Measurements from ENCODE around the gene CETN3. TPM values are rescaled to one million over a fixed set of nuclear protein-coding genes. Genes with fewer than 3 reads are reported as not detected.
"Not testable (repeated sequence)": the region's sequence is repeated elsewhere in the genome, so short reads cannot be mapped to it uniquely, and the experiment has no call there.

Gene CETN3
- total RNA-seq, 1 experiment from 2014 or later, result 23.8 TPM

DNA sequence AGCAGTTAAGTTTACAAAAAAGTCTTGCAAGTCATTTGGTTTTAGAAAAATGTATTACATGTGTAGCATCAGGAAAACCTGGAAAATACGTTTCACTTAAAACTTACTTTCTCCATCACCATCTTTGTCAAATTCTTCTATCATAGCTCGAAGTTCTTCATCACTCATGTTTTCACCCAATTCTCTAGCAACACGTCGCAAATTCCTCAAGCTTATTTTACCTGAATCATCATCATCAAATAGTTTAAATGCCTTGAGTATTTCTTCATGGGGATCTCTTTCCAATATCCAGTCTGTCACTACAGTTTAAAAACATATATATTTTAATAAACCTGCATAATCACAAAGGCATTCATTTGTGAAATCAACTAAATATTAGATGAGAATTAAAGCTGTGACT lies 10.3 kb downstream of the CETN3 start:
- no peaks in the 10 kb centered on the region for H3K27me3 ChIP-seq (replicated peaks)
- DNase-seq (ENCODE audit: low read depth in 1 of 2, low spot score in 2 of 2), result no peak
- no peak overlapping the region for H3K4me3 ChIP-seq
- no peaks in the 10 kb centered on the region for H3K4me1 ChIP-seq (replicated peaks)
- no peaks in the 10 kb centered on the region for H3K9me3 ChIP-seq (replicated peaks)
- no peak overlapping the region for H3K27ac ChIP-seq
- peaks cover 18% of the 10 kb centered on the region; the same call in 1 of the 2 replicates for H3K36me3 ChIP-seq

DNA sequence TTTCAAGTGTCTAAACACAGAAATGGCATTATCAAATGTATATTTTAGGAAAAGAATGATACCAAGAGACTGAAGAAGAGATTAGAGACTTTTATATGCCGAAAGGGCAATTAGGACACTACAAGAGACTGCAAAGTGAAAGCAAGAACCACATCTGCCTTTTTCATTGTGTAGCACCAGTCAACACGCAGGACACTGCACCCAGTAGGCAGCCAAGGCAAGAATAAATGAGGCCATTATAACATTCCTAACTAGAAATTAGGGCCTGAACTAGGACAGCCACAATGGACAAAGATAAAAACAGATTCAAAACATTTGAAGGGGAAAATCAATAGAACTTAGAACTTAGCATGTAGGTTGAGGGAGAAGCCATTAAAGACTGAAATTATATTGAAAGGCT lies 10.8 kb downstream of the CETN3 start:
- Histone ChIP-seq H3K36me3 (peaks cover 18% of the 10 kb centered on the region; the same call in 1 of the 2 replicates), H3K9me3 (replicated peaks) (no peaks in the 10 kb centered on the region), H3K4me1 (replicated peaks) (no peaks in the 10 kb centered on the region), H3K4me3 (no peak overlapping the region), H3K27ac (no peak overlapping the region), H3K27me3 (replicated peaks) (no peaks in the 10 kb centered on the region)
- DNase-seq (ENCODE audit: low read depth in 1 of 2, low spot score in 2 of 2), result no peak

GRCh38 chr5:90395005-90395404 lies 14.6 kb downstream of the CETN3 start:
- DNase-seq (ENCODE audit: low read depth in 1 of 2, low spot score in 2 of 2), result no peak
- no peak overlapping the region for H3K4me3 ChIP-seq
- H3K4me1 ChIP-seq (replicated peaks), result no peaks in the 10 kb centered on the region
- H3K9me3 ChIP-seq (replicated peaks), result no peaks in the 10 kb centered on the region
- H3K27me3 ChIP-seq (replicated peaks), result no peaks in the 10 kb centered on the region
- H3K36me3 ChIP-seq, result peaks cover 13% of the 10 kb centered on the region; the same call in 1 of the 2 replicates
- no peak overlapping the region for H3K27ac ChIP-seq

GRCh38 chr5:90390928-90391327 lies 18.6 kb downstream of the CETN3 start:
- H3K27me3 ChIP-seq (replicated peaks), result no peaks in the 10 kb centered on the region
- no peak for DNase-seq (ENCODE audit: low read depth in 1 of 2, low spot score in 2 of 2)
- H3K4me1 ChIP-seq (replicated peaks), result no peaks in the 10 kb centered on the region
- H3K9me3 ChIP-seq (replicated peaks), result no peaks in the 10 kb centered on the region
- H3K36me3 ChIP-seq, result 0 out of 2 replicates have a peak, but pooled peaks cover 2% of the 10 kb centered on the region
- H3K4me3 ChIP-seq, result no peak overlapping the region
- no peak overlapping the region for H3K27ac ChIP-seq

DNA sequence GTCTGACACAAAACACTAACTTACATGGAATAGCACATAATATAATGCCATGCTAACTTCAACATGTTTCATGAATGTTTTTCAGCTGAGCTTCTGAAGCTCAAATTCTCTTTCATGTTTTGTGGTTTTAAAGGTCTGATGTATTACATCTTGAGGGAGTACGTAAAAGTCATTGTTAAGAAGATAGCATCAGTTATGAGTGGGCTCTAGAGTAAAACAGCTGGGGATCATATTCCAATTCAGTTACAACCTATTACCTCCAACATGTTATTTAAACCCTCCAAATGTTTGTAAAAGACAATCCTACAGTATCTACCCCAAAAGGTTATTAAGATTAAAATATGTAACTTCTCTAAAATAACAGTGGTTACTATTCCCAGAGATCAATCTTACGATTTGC lies 19.2 kb downstream of the CETN3 start:
- Histone ChIP-seq H3K4me1 (replicated peaks) (no peaks in the 10 kb centered on the region), H3K9me3 (replicated peaks) (no peaks in the 10 kb centered on the region), H3K27ac (no peak overlapping the region), H3K4me3 (no peak overlapping the region), H3K27me3 (replicated peaks) (no peaks in the 10 kb centered on the region), H3K36me3 (0 out of 2 replicates have a peak, but pooled peaks cover 2% of the 10 kb centered on the region)
- DNase-seq (ENCODE audit: low read depth in 1 of 2, low spot score in 2 of 2), result no peak

GRCh38 chr5:90387508-90387907 lies 22.0 kb downstream of the CETN3 start:
- Histone ChIP-seq H3K36me3 (no peaks in the 10 kb centered on the region), H3K4me1 (replicated peaks) (no peaks in the 10 kb centered on the region), H3K27me3 (replicated peaks) (no peaks in the 10 kb centered on the region), H3K27ac (no peak overlapping the region), H3K9me3 (replicated peaks) (no peaks in the 10 kb centered on the region), H3K4me3 (no peak overlapping the region)
- DNase-seq (ENCODE audit: low read depth in 1 of 2, low spot score in 2 of 2), result no peak

- H3K27me3 ChIP-seq (replicated peaks), result no peaks in the 10 kb centered on the region
- H3K4me1 ChIP-seq (replicated peaks), result no peaks in the 10 kb centered on the region
- H3K27ac ChIP-seq, result no peak overlapping the region
- H3K36me3 ChIP-seq, result no peaks in the 10 kb centered on the region
- H3K9me3 ChIP-seq (replicated peaks), result no peaks in the 10 kb centered on the region
- DNase-seq (ENCODE audit: low read depth in 1 of 2, low spot score in 2 of 2), result peak in 1 of 2 experiments; percentile 6
- H3K4me3 ChIP-seq, result no peak overlapping the region
These were observed 23.4 kb downstream of the CETN3 start for GRCh38 chr5:90386099-90386710.

GRCh38 chr5:90384389-90384788 lies 25.2 kb downstream of the CETN3 start:
- H3K27ac ChIP-seq, result no peak overlapping the region
- no peaks in the 10 kb centered on the region for H3K9me3 ChIP-seq (replicated peaks)
- H3K4me3 ChIP-seq, result no peak overlapping the region
- no peaks in the 10 kb centered on the region for H3K36me3 ChIP-seq
- no peak for DNase-seq (ENCODE audit: low read depth in 1 of 2, low spot score in 2 of 2)
- no peaks in the 10 kb centered on the region for H3K27me3 ChIP-seq (replicated peaks)
- H3K4me1 ChIP-seq (replicated peaks), result no peaks in the 10 kb centered on the region

- Histone ChIP-seq H3K4me1 (replicated peaks) (no peaks in the 10 kb centered on the region), H3K4me3 (no peak overlapping the region), H3K36me3 (no peaks in the 10 kb centered on the region), H3K27me3 (replicated peaks) (no peaks in the 10 kb centered on the region), H3K27ac (no peak overlapping the region), H3K9me3 (replicated peaks) (no peaks in the 10 kb centered on the region)
- no peak for DNase-seq (ENCODE audit: low read depth in 1 of 2, low spot score in 2 of 2)
These were observed 25.7 kb downstream of the CETN3 start for GRCh38 chr5:90383903-90384302.

GRCh38 chr5:90381213-90381929 lies 28.2 kb downstream of the CETN3 start:
- Histone ChIP-seq H3K9me3 (replicated peaks) (no peaks in the 10 kb centered on the region), H3K4me3 (no peak overlapping the region), H3K4me1 (replicated peaks) (no peaks in the 10 kb centered on the region), H3K27me3 (replicated peaks) (no peaks in the 10 kb centered on the region), H3K36me3 (no peaks in the 10 kb centered on the region), H3K27ac (no peak overlapping the region)
- DNase-seq (ENCODE audit: low read depth in 1 of 2, low spot score in 2 of 2), result no peak

GRCh38 chr5:90379652-90380051 lies 29.9 kb downstream of the CETN3 start:
- Histone ChIP-seq H3K36me3 (no peaks in the 10 kb centered on the region), H3K9me3 (replicated peaks) (no peaks in the 10 kb centered on the region), H3K4me1 (replicated peaks) (no peaks in the 10 kb centered on the region), H3K27me3 (replicated peaks) (0 out of 2 replicates have a peak, but pooled peaks cover 5% of the 10 kb centered on the region), H3K4me3 (no peak overlapping the region), H3K27ac (no peak overlapping the region)
- DNase-seq (ENCODE audit: low read depth in 1 of 2, low spot score in 2 of 2), result no peak

DNA sequence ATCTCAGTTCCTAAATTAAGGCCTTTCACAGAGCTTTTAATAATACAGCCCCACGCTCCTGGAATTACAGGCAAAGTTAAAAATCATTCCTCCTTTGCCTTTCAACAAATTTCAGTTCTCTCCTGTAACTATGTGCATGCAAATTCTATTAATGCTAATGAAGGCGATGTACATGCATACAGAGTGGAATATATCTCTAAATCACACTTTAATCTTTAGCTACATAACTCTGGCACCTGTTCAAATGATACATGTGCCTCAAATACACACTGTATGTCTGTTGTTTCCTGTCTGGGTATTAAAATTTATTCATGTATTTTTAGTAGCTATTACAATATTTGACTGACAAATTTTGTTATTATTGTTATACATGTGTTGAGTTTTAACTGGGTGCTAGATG lies 30.8 kb downstream of the CETN3 start:
- Histone ChIP-seq H3K27me3 (replicated peaks) (0 out of 2 replicates have a peak, but pooled peaks cover 5% of the 10 kb centered on the region), H3K36me3 (no peaks in the 10 kb centered on the region), H3K27ac (no peak overlapping the region), H3K4me3 (no peak overlapping the region), H3K4me1 (replicated peaks) (no peaks in the 10 kb centered on the region), H3K9me3 (replicated peaks) (no peaks in the 10 kb centered on the region)
- no peak for DNase-seq (ENCODE audit: low read depth in 1 of 2, low spot score in 2 of 2)

GRCh38 chr5:90371269-90371668 lies 38.3 kb downstream of the CETN3 start:
- not testable (repeated sequence) for DNase-seq (ENCODE audit: low read depth in 1 of 2, low spot score in 2 of 2); H3K27ac ChIP-seq; H3K4me3 ChIP-seq; H3K27me3 ChIP-seq (replicated peaks); H3K36me3 ChIP-seq; H3K9me3 ChIP-seq (replicated peaks); H3K4me1 ChIP-seq (replicated peaks)

DNA sequence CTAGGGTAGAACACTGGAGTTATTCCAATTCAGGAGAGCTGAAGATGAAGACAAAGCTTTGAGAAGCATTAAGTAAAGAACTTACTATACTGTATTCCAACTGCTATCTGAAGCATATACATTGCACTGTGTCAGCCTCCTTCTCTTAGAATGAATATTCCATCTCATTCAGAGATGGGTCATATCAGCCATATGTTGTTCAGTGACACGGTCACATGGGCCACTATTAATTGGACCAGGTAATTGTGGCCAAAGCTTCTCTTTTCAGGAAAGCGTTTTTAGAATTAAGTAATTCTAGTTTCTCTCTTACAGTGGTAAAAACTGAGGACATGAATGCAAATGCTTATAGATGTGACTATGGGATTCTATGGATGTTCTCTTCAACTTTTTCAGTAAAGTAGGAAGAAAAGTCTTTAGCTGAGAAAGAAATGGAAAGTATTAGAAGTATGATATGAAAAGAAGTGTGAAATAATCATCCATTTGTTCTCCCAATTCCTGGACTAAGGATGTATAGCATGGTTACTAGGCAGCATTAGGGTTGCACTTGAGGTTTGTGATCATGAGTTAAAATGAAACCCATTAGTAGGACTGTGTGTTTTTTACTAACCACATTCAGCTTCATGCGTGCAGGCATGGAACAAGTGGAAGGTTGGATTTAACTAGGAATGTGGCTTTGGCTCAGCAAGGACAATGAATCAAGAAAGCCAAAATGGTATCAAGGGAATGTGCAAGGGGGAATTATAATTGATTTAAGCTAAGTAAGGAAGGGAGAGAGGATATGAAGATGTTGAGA lies 40.9 kb downstream of the CETN3 start:
- Histone ChIP-seq H3K4me1 (replicated peaks) (no peaks in the 10 kb centered on the region), H3K27me3 (replicated peaks) (peaks cover 4% of the 10 kb centered on the region; the same call in 1 of the 2 replicates), H3K36me3 (no peaks in the 10 kb centered on the region), H3K27ac (no peak overlapping the region), H3K9me3 (replicated peaks) (no peaks in the 10 kb centered on the region), H3K4me3 (no peak overlapping the region)
- no peak for DNase-seq (ENCODE audit: low read depth in 1 of 2, low spot score in 2 of 2)

Measured in SJSA1 (cell line).